ENCODE data around the gene EGFL8.

GRCh38 chr6:32195902-32196681 is 31.7 kb downstream of the EGFL8 start:
- TF ChIP-seq POLR2A (IDR thresholded peaks at IDR 0.05) (peak; percentile 81 to 98), CTCF (IDR thresholded peaks at IDR 0.05) (no peak), POLR2AphosphoS5 (IDR thresholded peaks at IDR 0.05; ENCODE audit: insufficient read depth in 1 of 2, low read depth in 1 of 2) (peak in 1 of 2 donors; percentile 100)
